ENCODE data around the gene SLC22A23. TPM values are rescaled to one million over a fixed set of nuclear protein-coding genes. Genes with fewer than 3 reads are reported as not detected.
A peak's percentile ranks its signal among the peaks of the same experiment; 100 is the strongest.

Gene SLC22A23
- polyA plus RNA-seq, 4 donors, result 9.5 to 38.3 (median 15.0) TPM

DNA sequence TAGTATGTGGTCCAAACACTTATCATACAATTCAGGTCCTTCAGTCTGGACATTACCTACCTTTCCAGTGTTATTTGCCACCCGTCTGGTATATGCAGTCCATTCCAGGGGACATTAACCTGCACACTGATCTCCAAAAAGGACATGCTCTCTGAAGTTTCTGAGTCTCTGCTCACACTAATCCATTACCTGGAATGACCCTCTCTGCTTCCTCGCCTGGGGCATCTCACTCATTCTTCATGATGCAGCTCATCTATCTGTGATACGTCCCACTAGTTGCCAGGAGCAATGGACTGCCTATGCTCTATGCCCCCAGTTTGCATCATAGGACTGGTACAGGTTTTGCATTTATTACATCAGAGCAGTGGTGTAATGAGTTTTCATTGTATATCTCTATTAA, 223.5 kb downstream of the SLC22A23 start:
- Histone ChIP-seq H3K27me3 (ENCODE audit: control insufficient read depth in 3 of 3, insufficient read depth in 3 of 3, low read length in 3 of 3) (peaks cover 0 to 58% (median 34%) of the 10 kb centered on the region in 3 donors), H3K4me3 (ENCODE audit: low read depth in 1 of 3, low read length in 3 of 3) (no peak overlapping the region), H3K27ac (ENCODE audit: low read depth in 1 of 3, low read length in 2 of 3) (no peak overlapping the region), H3K4me1 (ENCODE audit: control insufficient read depth in 3 of 3, insufficient read depth in 2 of 3, low read depth in 1 of 3, low read length in 2 of 3) (peaks cover 4 to 30% (median 7%) of the 10 kb centered on the region in 3 donors), H3K36me3 (ENCODE audit: control insufficient read depth in 3 of 3, insufficient read depth in 2 of 3, low read depth in 1 of 3, low read length in 3 of 3) (no peaks in the 10 kb centered on the region), H3K9me3 (ENCODE audit: control insufficient read depth in 2 of 2, insufficient read depth in 1 of 2, low read depth in 1 of 2, low read length in 1 of 2) (no peaks in the 10 kb centered on the region)
- DNase-seq (no peak), FAIRE-seq (no peak)
- WGBS, 3 donors, result 74 to 91% (median 80%) methylated on average over 3 of the region's 3 CpGs

DNA sequence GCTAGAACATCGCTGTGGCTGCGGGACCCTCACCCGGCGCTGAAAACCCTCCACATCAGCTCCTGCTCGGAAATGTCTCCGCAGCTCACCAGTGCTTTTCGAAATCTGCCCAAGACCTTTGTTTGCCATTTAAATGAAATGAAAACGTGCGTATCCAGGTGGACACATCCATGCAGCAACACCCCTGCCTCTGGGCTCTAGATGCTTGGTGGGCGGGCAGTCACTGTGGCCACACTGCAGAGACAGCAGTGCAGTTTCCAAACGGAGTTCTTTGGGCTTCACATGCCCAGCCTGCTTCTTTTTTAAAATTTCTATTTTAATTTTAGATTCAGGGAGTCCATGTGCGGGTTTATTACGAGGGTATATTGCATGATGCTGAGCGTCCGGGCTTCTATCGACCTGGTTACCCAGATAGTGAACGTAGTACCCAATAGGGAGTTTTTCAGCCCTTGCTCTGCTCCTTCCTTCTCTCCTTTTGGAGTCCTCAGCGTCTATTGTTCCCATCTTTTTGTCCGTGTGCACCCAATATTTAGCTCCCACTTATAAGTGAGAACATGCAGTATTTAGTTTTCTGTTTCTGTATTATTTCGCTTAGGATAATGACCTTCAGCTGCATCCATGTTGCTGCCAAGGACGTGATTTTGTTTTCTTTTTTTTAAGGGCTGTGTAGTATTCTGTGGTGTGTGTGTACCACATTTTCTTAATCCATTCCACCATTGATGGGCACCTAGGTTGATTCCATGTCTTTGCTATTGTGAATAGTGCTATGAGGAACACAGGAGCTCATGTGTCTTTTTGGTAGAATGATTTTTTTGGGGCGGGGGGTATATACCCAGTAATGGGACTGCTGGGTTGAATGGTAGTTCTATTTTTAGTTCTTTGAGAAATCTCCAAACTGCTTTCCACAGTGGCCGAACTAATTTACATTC, 224.6 kb downstream of the SLC22A23 start:
- FAIRE-seq, result no peak

DNA sequence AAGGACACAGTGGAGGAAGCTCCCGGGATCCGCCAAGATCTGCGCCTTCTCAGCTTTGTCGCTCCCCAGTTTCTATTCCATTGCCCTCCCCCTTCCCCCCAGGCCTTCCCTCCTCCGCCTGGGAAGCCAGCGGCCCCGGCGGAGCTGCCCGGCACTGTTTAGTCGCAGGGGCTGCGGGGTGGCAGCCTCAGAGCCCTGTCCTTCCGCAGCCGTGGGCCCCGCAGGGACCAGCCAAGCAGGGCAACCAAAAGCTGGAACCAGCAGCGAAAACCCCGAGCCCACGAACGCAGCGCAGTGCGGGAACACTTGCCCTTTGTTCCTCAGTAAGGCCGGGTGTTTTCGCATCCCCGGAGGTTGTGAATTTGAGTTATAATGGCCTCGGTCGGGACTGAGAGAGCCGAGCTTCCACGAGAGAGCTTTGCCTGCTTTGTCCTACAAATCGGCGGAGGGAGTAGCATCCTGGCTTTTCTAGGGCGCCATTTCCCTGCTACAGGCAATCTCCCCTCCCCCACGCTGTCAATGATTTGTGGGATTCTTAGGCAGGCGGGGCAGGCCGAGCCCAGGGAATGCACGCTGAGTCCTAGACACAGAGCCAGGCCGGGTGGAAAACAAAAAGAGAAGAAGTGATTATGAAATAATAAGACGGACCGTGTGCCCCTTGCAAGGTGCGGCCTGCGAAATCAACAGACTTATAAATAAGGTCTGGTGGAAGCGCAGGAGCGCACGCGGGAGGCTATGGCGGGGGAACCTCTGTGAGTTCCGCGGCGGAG, 225.4 kb downstream of the SLC22A23 start:
- H3K27me3 ChIP-seq (ENCODE audit: control insufficient read depth in 3 of 3, insufficient read depth in 3 of 3, low read length in 3 of 3), result peaks cover 2 to 77% (median 51%) of the 10 kb centered on the region in 3 donors
- peaks cover 6 to 48% (median 16%) of the 10 kb centered on the region in 3 donors for H3K4me1 ChIP-seq (ENCODE audit: control insufficient read depth in 3 of 3, insufficient read depth in 2 of 3, low read depth in 1 of 3, low read length in 2 of 3)
- H3K27ac ChIP-seq (ENCODE audit: low read depth in 1 of 3, low read length in 2 of 3), result peak overlapping the region in 2 of 3 donors; percentile 55 to 79
- FAIRE-seq, result no peak
- no peaks in the 10 kb centered on the region for H3K36me3 ChIP-seq (ENCODE audit: control insufficient read depth in 3 of 3, insufficient read depth in 2 of 3, low read depth in 1 of 3, low read length in 3 of 3)
- peak overlapping the region in 2 of 3 donors; percentile 38 to 86 for H3K4me3 ChIP-seq (ENCODE audit: low read depth in 1 of 3, low read length in 3 of 3)
- 1 to 3% (median 1%) methylated on average over 47 of the region's 47 CpGs for WGBS, 3 donors
- H3K9me3 ChIP-seq (ENCODE audit: control insufficient read depth in 2 of 2, insufficient read depth in 1 of 2, low read depth in 1 of 2, low read length in 1 of 2), result no peaks in the 10 kb centered on the region
- DNase-seq, result peak; percentile 86 to 95

More for the DNA sequence above, 224.6 kb downstream of the SLC22A23 start:
- no peaks in the 10 kb centered on the region for H3K9me3 ChIP-seq (ENCODE audit: control insufficient read depth in 2 of 2, insufficient read depth in 1 of 2, low read depth in 1 of 2, low read length in 1 of 2)
- H3K36me3 ChIP-seq (ENCODE audit: control insufficient read depth in 3 of 3, insufficient read depth in 2 of 3, low read depth in 1 of 3, low read length in 3 of 3), result no peaks in the 10 kb centered on the region
- peaks cover 4 to 39% (median 16%) of the 10 kb centered on the region in 3 donors for H3K4me1 ChIP-seq (ENCODE audit: control insufficient read depth in 3 of 3, insufficient read depth in 2 of 3, low read depth in 1 of 3, low read length in 2 of 3)
- WGBS, 3 donors, result 16 to 25% (median 18%) methylated on average over 23 of the region's 23 CpGs
- DNase-seq, result no peak
- H3K27me3 ChIP-seq (ENCODE audit: control insufficient read depth in 3 of 3, insufficient read depth in 3 of 3, low read length in 3 of 3), result peaks cover 0 to 69% (median 43%) of the 10 kb centered on the region in 3 donors
- peak overlapping the region in 2 of 3 donors; percentile 38 to 86 for H3K4me3 ChIP-seq (ENCODE audit: low read depth in 1 of 3, low read length in 3 of 3)
- peak overlapping the region in 1 of 3 donors; percentile 29 for H3K27ac ChIP-seq (ENCODE audit: low read depth in 1 of 3, low read length in 2 of 3)

DNA sequence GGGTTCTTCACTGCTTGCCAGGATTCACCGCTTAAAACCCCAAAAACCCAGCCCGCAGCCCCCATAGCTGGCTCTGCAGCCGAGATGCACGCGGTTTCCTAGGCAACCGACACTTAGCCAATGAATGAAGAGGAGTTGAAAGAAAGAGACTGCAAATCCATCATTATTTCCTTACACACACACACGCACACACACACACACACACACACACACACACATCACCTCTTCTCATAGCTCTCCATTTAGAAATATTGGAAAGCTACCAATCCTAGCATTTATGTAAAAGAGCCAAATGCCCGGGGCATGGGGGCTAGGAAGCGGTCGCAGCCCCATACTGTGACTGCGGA, 226.0 kb downstream of the SLC22A23 start:
- 2 to 4% (median 3%) methylated on average over 11 of the region's 11 CpGs for WGBS, 3 donors
- H3K27me3 ChIP-seq (ENCODE audit: control insufficient read depth in 3 of 3, insufficient read depth in 3 of 3, low read length in 3 of 3), result peaks cover 6 to 83% (median 53%) of the 10 kb centered on the region in 3 donors
- no peak for DNase-seq
- no peak for FAIRE-seq
- peaks cover 6 to 48% (median 16%) of the 10 kb centered on the region in 3 donors for H3K4me1 ChIP-seq (ENCODE audit: control insufficient read depth in 3 of 3, insufficient read depth in 2 of 3, low read depth in 1 of 3, low read length in 2 of 3)
- H3K36me3 ChIP-seq (ENCODE audit: control insufficient read depth in 3 of 3, insufficient read depth in 2 of 3, low read depth in 1 of 3, low read length in 3 of 3), result peaks cover 0 to 3% (median 0%) of the 10 kb centered on the region in 3 donors
- H3K27ac ChIP-seq (ENCODE audit: low read depth in 1 of 3, low read length in 2 of 3), result peak overlapping the region in 2 of 3 donors; percentile 55 to 79
- peaks cover 0 to 3% of the 10 kb centered on the region in 2 donors for H3K9me3 ChIP-seq (ENCODE audit: control insufficient read depth in 2 of 2, insufficient read depth in 1 of 2, low read depth in 1 of 2, low read length in 1 of 2)
- H3K4me3 ChIP-seq (ENCODE audit: low read depth in 1 of 3, low read length in 3 of 3), result peak overlapping the region in 2 of 3 donors; percentile 38 to 86

DNA sequence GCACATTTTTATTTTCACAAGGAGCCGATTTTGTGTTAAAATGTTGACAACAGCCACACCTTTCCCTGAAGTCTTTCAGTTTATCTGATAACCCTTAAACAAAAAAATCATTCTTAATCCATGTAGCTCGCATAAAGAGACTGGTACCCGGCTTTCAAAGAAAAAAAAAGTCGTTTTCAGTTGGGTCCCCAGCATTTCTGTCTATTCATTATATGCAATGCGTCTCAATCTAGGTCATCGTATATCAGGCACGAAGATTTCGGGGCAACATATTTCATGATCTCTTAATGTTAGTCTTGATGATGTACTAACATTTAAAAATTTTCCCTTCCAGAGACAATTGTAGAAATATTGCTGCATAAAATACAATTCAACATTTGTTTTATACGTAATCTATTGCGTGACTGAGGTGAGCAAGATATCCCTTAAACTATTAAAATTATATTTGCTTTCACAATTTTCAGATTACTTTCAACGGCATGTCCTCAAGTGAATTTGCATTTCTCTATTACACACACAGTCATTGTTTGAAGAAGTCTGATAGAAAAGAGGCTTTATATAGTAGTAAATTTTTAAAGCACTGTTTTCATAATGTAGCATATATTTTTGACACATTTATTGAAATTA, 226.5 kb downstream of the SLC22A23 start:
- H3K36me3 ChIP-seq (ENCODE audit: control insufficient read depth in 3 of 3, insufficient read depth in 2 of 3, low read depth in 1 of 3, low read length in 3 of 3), result peaks cover 0 to 3% (median 0%) of the 10 kb centered on the region in 3 donors
- H3K4me1 ChIP-seq (ENCODE audit: control insufficient read depth in 3 of 3, insufficient read depth in 2 of 3, low read depth in 1 of 3, low read length in 2 of 3), result peaks cover 6 to 48% (median 16%) of the 10 kb centered on the region in 3 donors
- H3K27me3 ChIP-seq (ENCODE audit: control insufficient read depth in 3 of 3, insufficient read depth in 3 of 3, low read length in 3 of 3), result peaks cover 6 to 81% (median 53%) of the 10 kb centered on the region in 3 donors
- DNase-seq, result no peak
- no peak for FAIRE-seq
- peaks cover 0 to 3% of the 10 kb centered on the region in 2 donors for H3K9me3 ChIP-seq (ENCODE audit: control insufficient read depth in 2 of 2, insufficient read depth in 1 of 2, low read depth in 1 of 2, low read length in 1 of 2)
- H3K4me3 ChIP-seq (ENCODE audit: low read depth in 1 of 3, low read length in 3 of 3), result peak overlapping the region in 1 of 3 donors; percentile 30
- 18 to 26% (median 24%) methylated on average over 11 of the region's 11 CpGs for WGBS, 3 donors
- peak overlapping the region in 1 of 3 donors; percentile 44 for H3K27ac ChIP-seq (ENCODE audit: low read depth in 1 of 3, low read length in 2 of 3)

DNA sequence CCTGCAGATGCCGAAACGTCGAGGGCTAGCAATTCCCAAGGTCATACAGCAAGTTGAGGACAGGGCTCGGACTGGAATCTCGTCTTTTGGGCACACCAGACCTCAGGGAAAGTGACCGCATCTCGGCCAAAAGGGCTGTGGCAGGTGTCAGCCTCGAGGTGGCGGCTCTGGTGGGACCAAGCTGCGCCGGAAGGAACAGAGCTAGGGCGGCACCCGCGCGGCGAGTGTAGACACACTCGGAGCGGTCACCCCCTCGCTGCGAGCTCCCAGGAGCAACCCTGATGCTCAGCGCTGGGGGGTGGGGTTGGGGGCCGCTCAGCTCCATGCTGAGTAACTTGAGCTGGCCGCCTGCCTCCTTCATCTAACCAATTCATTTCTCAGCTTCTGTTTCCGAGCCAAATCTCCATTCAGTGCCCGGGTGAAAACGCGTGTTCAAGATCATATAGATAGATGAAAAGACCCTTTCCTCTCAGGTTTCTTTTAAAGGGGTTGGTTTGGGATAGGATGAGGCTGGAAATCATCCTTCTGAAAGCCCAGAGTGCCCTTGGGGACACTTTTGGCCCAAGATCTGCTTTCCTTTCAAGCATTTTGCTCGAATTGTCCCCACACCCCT, 227.2 kb downstream of the SLC22A23 start:
- Histone ChIP-seq H3K36me3 (ENCODE audit: control insufficient read depth in 3 of 3, insufficient read depth in 2 of 3, low read depth in 1 of 3, low read length in 3 of 3) (peaks cover 0 to 3% (median 0%) of the 10 kb centered on the region in 3 donors), H3K4me3 (ENCODE audit: low read depth in 1 of 3, low read length in 3 of 3) (peak overlapping the region in 1 of 3 donors; percentile 30), H3K4me1 (ENCODE audit: control insufficient read depth in 3 of 3, insufficient read depth in 2 of 3, low read depth in 1 of 3, low read length in 2 of 3) (peaks cover 6 to 48% (median 16%) of the 10 kb centered on the region in 3 donors), H3K9me3 (ENCODE audit: control insufficient read depth in 2 of 2, insufficient read depth in 1 of 2, low read depth in 1 of 2, low read length in 1 of 2) (peaks cover 0 to 3% of the 10 kb centered on the region in 2 donors), H3K27me3 (ENCODE audit: control insufficient read depth in 3 of 3, insufficient read depth in 3 of 3, low read length in 3 of 3) (peaks cover 6 to 80% (median 53%) of the 10 kb centered on the region in 3 donors), H3K27ac (ENCODE audit: low read depth in 1 of 3, low read length in 2 of 3) (peak overlapping the region in 1 of 3 donors; percentile 44)
- FAIRE-seq (no peak), DNase-seq (peak in 1 of 2 donors; percentile 50)
- 1 to 3% (median 2%) methylated on average over 28 of the region's 28 CpGs for WGBS, 3 donors

DNA sequence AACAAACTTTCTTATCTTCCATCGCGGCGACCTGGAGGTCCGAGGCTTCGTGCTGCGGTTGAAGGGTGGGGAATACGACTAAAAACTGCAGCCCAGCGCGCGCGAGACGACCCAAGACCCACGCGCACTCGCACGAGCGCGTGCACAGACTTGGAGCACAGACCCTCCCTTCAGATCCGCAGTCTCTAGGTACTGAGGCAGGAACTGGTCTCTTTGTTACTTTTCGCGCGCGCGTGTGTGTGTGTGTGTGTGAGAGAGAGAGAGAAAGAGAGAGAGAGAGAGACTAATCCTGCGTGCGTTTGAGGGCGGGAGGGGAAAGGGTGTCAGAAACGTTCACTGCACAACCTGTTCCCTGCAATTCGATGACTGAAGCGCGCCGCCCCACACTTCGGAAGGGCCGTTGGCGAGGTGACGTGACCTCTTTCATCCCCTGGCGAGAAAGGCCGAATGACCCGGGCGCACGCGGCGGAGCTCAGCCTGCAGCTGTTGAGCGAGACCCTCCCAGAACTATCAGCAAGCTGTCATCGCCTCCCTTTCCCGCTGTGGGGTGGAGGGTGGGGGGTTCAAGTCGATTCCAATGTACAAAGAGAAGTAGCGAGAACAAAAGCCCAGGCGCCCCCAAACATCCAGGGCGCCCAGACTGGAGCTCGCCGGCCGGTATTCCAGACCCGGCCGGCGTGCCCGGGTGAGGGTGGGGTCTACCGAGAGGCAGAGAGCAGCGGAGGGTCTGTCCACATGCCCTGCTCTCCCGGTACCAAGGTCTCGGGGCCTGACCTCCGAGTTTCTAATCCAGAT, 227.9 kb downstream of the SLC22A23 start:
- Histone ChIP-seq H3K4me3 (ENCODE audit: low read depth in 1 of 3, low read length in 3 of 3) (peak overlapping the region in 2 of 3 donors; percentile 7 to 30), H3K9me3 (ENCODE audit: control insufficient read depth in 2 of 2, insufficient read depth in 1 of 2, low read depth in 1 of 2, low read length in 1 of 2) (peaks cover 0 to 3% of the 10 kb centered on the region in 2 donors), H3K4me1 (ENCODE audit: control insufficient read depth in 3 of 3, insufficient read depth in 2 of 3, low read depth in 1 of 3, low read length in 2 of 3) (peaks cover 6 to 48% (median 16%) of the 10 kb centered on the region in 3 donors), H3K36me3 (ENCODE audit: control insufficient read depth in 3 of 3, insufficient read depth in 2 of 3, low read depth in 1 of 3, low read length in 3 of 3) (peaks cover 0 to 3% (median 0%) of the 10 kb centered on the region in 3 donors), H3K27ac (ENCODE audit: low read depth in 1 of 3, low read length in 2 of 3) (peak overlapping the region in 1 of 3 donors; percentile 44), H3K27me3 (ENCODE audit: control insufficient read depth in 3 of 3, insufficient read depth in 3 of 3, low read length in 3 of 3) (peaks cover 6 to 77% (median 51%) of the 10 kb centered on the region in 3 donors)
- FAIRE-seq (no peak), DNase-seq (peak in 1 of 2 donors; percentile 53)
- WGBS, 3 donors, result 1 to 2% (median 1%) methylated on average over 62 of the region's 62 CpGs
